ENCODE measurements around the gene DIPK1A. TPM values are rescaled to one million over a fixed set of nuclear protein-coding genes. Genes with fewer than 3 reads are reported as not detected.

DIPK1A gene
- total RNA-seq, 1 experiment from 2014 or later: 4.8 TPM

DNA sequence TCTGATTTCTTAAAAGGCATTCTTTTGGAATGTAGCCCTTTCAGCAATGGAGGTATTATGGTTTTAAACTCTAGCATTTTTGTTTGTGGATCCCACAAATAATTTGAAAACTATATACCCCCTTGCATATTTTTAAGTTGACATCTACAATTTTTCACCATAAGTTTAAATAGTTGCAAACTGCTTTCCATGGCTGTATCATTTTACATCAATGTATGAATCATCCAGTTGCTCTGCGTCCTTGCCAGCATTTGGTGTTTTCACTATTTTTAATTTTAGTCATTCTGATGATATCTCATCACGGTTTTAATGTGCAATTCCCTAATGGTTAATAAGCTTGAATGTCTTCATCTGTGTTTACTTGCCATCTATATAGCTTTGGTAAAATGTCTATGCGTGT, 20.7 kb downstream of the DIPK1A start:
- no peaks in the 10 kb centered on the region for H3K27me3 Mint-ChIP-seq (ENCODE audit: low read depth)
- DNase-seq (ENCODE audit: low spot score) (no peak), ATAC-seq (no peak)
- no peaks in the 10 kb centered on the region for H3K9me3 Mint-ChIP-seq
- no peak overlapping the region for H3K27ac Mint-ChIP-seq
- ChIA-PET CTCF (no interaction called here), POLR2A (no interaction called here)
- no peak for TF ChIP-seq TEAD1 (CRISPR knock-in tag; IDR thresholded peaks at IDR 0.05)
- TF ChIP-seq, protein P1, sequence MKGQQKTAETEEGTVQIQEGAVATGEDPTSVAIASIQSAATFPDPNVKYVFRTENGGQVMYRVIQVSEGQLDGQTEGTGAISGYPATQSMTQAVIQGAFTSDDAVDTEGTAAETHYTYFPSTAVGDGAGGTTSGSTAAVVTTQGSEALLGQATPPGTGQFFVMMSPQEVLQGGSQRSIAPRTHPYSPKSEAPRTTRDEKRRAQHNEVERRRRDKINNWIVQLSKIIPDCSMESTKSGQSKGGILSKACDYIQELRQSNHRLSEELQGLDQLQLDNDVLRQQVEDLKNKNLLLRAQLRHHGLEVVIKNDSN (CRISPR knock-in tag; IDR thresholded peaks at IDR 0.05): no peak
- TF ChIP-seq, protein P2, sequence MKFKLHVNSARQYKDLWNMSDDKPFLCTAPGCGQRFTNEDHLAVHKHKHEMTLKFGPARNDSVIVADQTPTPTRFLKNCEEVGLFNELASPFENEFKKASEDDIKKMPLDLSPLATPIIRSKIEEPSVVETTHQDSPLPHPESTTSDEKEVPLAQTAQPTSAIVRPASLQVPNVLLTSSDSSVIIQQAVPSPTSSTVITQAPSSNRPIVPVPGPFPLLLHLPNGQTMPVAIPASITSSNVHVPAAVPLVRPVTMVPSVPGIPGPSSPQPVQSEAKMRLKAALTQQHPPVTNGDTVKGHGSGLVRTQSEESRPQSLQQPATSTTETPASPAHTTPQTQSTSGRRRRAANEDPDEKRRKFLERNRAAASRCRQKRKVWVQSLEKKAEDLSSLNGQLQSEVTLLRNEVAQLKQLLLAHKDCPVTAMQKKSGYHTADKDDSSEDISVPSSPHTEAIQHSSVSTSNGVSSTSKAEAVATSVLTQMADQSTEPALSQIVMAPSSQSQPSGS (CRISPR knock-in tag; IDR thresholded peaks at IDR 0.05; ENCODE audit: borderline replicate concordance, low read depth): no peak
- TF ChIP-seq, protein P3, sequence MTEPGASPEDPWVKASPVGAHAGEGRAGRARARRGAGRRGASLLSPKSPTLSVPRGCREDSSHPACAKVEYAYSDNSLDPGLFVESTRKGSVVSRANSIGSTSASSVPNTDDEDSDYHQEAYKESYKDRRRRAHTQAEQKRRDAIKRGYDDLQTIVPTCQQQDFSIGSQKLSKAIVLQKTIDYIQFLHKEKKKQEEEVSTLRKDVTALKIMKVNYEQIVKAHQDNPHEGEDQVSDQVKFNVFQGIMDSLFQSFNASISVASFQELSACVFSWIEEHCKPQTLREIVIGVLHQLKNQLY (CRISPR knock-in tag; IDR thresholded peaks at IDR 0.05): no peak
- TF ChIP-seq SP1 (CRISPR knock-in tag; conservative IDR thresholded peaks at IDR 0.05): no peak
- TF ChIP-seq PREB (CRISPR knock-in tag; IDR thresholded peaks at IDR 0.05; ENCODE audit: borderline replicate concordance): no peak
- TF ChIP-seq IRF2 (CRISPR knock-in tag; IDR thresholded peaks at IDR 0.05; ENCODE audit: borderline replicate concordance, low read depth): no peak
- no peak for TF ChIP-seq AR (CRISPR knock-in tag; IDR thresholded peaks at IDR 0.05)
- TF ChIP-seq HMGA2 (CRISPR knock-in tag; IDR thresholded peaks at IDR 0.05): no peak
- TF ChIP-seq NFE2L1 (CRISPR knock-in tag; IDR thresholded peaks at IDR 0.05): no peak
- TF ChIP-seq, protein P4, sequence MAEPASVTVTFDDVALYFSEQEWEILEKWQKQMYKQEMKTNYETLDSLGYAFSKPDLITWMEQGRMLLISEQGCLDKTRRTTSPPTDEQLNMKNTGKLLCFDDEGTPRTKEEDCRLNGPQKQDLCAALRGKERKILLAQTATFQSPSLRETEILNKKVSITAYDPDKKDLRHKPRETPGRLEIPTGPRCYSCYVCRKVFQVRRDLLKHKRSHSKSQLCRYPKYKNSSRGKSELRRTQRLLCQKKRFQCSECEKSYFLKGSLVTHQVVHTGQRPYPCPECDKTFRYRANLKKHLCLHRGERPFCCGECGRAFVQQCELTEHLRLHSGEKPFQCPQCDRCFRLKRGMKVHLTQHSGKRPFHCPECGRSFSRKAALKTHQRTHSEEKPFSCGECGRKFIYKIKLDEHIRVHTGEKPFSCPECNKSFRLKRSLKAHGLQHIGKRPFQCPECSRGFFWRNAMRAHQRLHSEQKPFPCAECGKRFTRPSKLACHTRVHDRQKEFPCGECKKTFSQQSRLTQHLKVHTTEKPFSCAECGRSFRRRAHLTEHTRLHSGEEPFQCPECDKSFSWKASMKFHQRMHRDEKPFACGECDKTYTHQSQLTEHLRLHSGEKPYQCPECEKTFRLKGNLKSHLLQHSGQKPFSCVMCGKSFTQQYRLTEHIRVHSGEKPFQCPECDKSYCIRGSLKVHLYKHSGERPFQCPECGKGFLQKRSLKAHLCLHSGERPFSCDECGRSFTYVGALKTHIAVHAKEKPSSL (CRISPR knock-in tag; conservative IDR thresholded peaks at IDR 0.05): no peak
- TF ChIP-seq FOXP1 (CRISPR knock-in tag; IDR thresholded peaks at IDR 0.05; ENCODE audit: borderline replicate concordance): no peak
- H3K36me3 Mint-ChIP-seq: no peaks in the 10 kb centered on the region
- no peak overlapping the region for H3K4me3 Mint-ChIP-seq
- H3K4me1 Mint-ChIP-seq: 0 out of 2 replicates have a peak, but pooled peaks cover 6% of the 10 kb centered on the region

DNA sequence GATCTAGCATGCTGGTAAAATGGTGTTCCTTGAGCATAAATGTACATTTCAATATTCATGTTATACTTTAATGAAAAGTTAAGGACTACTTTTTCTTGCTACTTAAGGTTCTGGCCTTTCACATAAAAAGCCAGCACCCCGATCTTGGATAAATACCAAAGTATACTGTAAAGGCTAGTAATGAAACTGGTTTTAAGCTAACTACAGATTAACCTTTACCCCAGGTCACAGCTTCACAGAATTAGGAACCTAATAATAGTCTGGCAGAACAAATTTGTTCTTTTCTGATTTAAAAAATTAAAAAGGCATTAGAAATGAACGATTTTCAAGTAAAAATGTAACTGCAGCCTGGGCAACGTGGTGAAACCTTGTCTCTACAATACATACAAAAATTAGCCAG, 23.5 kb downstream of the DIPK1A start:
- Mint-ChIP-seq H3K27ac (no peak overlapping the region), H3K9me3 (no peaks in the 10 kb centered on the region), H3K4me3 (no peak overlapping the region), H3K4me1 (no peaks in the 10 kb centered on the region), H3K27me3 (ENCODE audit: low read depth) (no peaks in the 10 kb centered on the region), H3K36me3 (no peaks in the 10 kb centered on the region)
- ATAC-seq: no peak
- POLR2A ChIA-PET: no interaction called here
- no peak for DNase-seq (ENCODE audit: low spot score)
- CTCF ChIA-PET: interaction anchor here (0.7 kb wide), 1 partner anchor 1044 kb away, joined by 3 read pairs; no protein-coding TSS in a partner anchor
- TF ChIP-seq CREB1 (CRISPR knock-in tag; IDR thresholded peaks at IDR 0.05) (no peak), PRRX2 (CRISPR knock-in tag; IDR thresholded peaks at IDR 0.05) (no peak)
